Measurements from ENCODE around the gene SLC39A13.

The SLC39A13 gene

DNA sequence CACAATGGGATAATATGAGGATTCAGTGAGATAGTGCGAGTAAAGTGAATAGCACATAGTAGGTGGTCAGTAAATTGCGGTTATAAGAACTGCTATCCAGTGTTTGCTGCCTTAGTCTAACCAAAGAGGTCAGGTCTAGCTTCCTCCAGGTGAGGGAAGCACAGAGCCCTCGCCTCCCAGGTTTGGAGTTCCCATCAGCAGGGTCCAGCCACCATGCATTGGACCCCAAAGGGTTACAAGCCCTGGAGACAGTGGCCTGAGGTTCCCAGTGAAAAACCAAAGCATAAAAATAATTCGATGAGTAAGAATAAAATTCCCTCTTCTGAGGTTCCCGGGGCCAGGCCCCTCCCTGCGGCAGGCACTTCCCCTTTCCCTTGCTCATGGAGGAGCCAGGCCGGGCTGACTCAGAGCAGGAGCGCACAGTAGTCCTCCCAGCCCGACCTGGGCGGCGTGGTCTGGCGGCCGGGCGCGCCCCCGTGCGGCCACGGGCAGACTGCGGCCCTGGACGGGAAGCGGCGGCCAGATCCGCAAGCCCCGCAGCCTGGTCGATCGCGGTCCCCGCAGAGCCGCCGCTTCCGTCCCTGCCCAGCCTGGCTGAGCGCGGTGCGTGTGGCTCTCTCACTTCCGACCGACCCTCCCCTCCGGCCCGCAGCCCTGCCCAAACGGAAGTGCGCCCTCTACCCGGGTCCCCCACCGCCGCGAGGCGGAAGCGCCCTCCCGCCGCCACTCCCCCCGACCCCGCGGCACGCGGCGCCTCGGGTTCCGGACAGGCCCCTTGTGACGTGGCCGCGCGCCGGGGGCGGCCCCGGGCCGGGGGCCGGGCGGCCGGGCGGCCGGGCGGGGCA is at the start of gene SLC39A13:
SLC39A13 (plus strand) TSS at position 845 of the 845 bp plus-strand sequence. CDS start 1,505 bp downstream, outside the sequence.
- peak; percentile 91 for DNase-seq

DNA sequence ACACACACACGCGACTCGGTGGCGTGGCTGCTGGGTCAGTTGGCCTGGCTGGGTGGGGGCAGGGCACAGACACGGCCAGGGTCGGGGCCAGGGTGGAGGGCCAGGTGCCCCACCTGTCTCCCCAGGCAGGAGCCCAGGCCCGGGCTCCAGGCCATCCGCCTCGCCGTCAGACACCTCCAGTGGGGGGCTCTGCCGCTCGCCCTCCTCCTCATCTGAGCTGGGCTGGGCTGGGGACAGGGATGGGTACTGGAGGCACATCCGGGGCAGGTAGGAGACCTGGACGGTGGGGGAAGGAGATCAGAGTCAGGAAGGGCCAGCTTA is 49.7 kb upstream of the SLC39A13 start:
- DNase-seq: no peak

DNA sequence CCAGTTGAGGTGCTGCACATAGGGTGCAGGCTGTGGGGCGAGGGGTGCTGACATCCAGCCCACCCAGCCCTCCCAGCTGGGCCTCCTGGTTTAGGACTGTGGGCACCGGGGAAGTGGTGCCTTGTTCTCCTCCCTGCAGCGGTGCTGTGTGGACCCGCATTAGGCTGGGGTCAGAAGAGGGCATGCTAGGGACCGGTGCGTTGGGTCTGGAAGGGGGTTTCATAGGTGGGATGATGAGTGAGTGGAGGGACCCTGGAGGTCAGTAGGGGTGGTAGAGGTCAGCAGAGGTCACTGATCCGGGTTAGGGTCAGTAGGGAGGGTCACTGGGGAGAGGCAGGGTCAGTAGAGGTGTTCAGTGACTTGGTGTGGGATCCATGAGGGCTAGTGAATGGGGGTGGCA is 49.2 kb upstream of the SLC39A13 start:
- DNase-seq: no peak

DNA sequence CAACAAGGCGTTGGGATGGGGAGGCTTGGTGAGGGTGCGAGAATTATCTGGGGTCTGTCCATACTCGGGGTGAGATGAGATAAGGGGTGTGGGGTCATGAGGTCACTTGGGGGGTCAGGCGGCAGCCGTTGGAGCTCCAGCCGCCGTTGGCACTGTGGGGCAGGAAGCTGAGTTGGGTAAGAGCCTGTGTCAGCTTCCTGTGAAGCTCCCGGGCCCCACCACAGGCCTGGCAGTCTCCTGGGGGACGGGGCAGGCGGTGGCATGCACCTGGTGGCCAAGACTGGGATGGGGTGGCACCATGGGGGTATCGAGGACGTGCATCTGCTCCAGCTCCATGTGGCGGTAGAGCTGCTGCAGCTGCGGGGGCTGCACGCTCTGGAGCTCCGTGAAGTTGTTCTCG is 48.8 kb upstream of the SLC39A13 start:
- no peak for DNase-seq

DNA sequence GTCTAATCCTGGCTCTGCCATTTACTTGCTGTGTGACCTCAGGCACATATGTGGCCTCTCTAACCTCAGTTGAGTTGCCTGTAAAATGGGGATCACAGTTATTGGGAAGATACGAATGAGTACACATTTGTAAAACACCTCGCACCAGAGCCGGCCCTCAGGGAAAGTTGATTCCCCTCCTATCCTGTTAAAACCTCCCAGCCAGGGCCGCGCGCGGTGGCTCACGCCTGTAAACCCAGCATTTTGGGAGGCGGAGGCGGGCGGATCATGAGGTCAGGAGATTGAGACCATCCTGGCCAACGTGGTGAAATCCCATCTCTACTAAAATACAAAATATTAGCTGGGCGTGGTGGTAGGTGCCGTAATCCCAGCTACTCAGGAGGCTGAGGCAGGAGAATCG is 48.0 kb upstream of the SLC39A13 start:
- no peak for DNase-seq

DNA sequence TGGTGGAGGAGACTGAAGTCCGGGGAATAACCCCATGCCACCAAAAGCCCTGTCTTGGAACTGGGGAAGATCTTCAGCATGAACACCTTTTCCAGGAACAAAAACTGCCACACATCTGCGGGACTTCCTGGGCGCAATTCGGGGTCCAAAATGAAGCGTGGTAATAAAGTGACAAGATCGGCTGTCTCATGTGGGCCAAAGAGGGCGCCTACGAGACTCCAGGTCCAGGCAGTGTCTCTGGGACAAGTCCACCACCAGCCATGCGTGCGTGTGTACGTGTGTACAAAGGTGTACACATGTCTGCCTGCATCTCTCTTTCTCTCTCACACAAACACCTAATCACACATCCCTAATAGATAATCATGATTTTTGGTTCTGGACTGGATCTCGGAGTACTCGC is 47.0 kb upstream of the SLC39A13 start:
- DNase-seq: no peak

DNA sequence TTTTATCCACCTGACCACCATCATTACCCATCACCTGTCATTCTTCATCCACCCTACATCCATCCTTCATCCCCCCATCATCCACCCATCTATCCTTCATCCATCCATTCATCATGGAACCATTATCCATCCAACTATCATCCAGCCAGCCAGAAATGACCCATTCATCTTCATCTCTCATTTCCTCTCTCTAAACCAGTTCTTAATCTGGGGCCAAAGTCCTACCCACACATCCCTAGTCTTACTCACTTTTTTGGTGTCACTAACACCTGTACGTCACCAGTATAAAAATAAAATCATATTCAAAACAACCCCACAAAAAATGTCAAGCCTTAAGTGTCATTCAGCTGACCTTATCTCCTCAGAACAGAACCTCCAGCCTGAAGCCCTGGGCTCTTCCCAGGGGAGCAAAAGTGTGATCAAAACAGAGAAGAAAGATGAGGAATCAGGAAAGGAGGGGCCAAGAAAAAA is 42.3 kb upstream of the SLC39A13 start:
- no peak for DNase-seq

DNA sequence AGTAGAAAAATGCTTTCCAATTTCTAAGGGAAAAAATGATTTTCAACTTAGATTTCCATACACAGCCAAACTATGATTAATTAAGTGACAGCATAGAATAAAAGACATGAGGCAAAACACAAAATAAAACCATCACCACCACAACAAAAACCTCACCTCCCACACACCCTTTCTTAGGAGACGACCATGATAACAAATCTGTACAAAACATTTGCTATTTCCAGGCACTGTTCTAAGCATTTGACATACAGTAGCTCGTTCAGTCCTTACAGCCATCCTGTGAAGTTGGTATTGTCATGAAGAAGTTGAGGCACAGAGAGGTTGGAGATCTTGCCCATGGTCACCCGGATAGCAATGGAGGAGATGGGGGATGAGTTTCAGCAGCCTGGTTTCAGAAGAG is 38.7 kb upstream of the SLC39A13 start:
- no peak for DNase-seq

DNA sequence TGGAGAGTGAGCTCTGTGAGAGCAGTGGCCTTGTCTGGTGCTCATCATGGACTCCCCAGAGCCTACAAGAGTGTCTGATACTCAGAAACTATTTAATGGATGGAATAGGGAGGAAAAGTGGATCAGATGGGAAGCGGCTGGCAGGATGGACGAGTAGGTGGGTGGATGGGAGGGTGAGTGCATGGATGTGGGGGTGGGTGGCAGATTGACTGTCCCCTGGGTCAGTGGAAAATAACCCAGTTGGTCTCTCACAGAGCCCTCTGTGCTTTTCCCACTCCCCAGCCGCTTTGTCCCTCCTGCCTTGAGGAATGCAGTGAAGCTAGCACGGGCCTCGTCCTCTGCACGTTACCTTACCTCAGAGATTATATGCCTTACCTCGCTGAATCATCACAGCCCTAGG is 36.0 kb upstream of the SLC39A13 start:
- no peak for DNase-seq

DNA sequence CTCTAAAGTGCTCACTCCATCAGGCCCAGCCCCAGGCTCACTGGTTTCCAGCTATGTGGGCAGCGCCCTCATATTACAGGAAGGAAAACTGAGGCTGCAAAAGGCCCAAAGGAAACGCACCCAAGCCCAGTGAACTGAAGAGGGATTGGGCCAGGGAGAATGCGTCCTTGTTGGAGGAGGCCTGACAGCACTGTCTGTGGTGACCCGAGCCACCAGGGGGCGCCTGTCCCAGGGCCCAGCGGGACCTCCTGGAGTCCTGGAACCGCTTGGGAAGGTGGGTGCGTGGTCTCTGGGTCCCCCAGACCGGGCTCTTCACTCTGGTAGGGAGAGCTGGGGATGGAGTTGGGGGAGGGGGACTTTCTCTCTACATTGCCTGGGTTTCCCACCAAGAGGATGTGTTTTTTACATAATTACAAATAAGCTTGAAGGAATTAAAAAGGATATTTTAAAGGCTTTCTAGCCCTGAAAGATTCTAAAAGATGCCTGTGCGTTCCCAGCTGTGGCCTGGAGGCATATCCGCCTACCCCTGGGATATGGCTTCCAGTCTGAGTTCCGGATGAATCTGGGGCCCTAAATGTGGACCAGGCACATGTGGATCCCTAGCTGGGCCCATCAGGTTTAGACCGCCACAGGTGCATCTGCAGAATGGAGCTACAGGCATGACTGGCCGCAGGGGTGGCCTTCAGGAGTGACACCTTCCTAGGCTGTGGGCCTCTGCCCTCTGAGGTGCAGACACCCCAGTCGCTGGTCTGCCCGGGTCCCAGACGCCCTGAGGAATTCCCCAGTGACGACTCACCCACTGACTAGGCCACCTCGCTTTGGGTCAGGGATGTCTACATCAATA is 34.3 kb upstream of the SLC39A13 start:
- peak; percentile 69 for DNase-seq

DNA sequence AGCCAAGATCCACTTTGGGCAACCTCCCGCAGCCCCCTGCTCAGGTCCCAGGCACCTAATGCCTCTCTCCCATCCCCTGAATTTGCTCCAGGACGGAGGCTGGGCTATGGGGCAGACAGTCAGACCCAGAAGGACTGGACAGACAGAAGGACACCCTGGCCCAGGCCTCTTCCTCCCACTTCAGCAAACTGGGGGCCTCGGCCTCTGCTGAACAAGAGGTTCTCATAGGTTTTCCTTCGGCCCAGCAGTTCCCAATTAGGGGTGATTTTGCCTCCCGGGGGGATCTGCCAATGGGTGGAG is 33.7 kb upstream of the SLC39A13 start:
- no peak for DNase-seq

DNA sequence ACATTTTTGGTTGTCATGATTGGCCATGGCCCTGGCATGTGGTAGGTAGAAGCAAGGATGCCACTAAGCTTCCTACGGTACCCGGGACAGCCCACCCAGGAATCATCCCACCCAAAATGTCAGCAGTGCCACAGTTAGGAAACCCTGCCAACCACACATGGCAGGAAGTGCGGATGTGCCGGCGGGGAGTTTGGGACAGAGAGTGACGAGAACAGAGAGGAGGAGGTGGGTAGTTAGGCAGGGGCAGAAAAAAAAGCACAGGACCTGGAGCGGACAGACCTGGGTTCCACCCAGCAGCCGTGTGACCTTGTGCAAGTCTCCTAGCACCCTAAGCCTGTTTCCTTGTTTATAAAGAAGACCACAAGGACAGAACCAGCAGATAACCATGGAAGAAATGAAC is 33.4 kb upstream of the SLC39A13 start:
- no peak for DNase-seq

DNA sequence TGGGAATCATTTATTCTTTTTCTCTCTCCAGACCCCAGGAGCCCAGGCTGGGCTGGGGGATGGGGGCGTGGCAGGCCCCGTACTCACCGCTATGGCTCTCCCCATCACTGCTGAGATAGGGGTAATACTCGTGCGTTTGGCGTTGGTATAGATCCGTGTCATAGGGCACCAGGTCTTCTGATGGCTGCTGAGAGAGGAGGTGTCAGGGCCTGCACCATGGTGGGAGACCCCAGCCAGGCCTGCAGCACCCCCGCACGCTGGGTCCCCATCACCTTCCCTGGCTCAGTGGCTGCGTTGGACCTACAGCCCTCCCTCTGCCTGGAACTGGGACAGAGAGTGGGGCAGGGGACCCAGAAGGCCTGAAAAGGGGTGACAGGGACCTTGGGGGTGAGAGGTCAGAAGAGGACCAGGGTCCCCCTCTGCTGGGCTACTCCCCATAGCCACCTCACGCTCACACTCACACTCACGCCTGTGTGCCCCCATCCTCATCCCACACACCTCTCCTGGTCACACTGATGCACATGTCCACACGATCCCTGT is 32.8 kb upstream of the SLC39A13 start:
- no peak for DNase-seq

DNA sequence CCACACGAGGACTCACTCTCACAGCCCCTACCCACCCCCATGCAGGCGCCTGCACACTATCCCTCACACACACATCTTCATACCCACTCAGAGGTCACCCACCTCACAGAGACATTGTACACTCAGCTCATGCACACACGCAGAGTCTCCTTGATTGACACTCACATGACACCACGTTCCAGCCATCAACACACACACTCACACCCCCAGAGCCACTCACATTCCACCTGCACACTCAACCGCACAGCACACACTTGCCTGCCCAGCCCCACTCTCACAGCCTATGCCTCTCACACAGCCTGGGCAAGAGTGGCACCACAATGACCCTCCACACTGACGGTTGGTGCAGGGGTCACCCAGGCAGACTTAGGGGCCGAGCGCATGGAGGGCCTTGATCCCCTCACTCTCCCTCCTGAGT is 32.3 kb upstream of the SLC39A13 start:
- no peak for DNase-seq

DNA sequence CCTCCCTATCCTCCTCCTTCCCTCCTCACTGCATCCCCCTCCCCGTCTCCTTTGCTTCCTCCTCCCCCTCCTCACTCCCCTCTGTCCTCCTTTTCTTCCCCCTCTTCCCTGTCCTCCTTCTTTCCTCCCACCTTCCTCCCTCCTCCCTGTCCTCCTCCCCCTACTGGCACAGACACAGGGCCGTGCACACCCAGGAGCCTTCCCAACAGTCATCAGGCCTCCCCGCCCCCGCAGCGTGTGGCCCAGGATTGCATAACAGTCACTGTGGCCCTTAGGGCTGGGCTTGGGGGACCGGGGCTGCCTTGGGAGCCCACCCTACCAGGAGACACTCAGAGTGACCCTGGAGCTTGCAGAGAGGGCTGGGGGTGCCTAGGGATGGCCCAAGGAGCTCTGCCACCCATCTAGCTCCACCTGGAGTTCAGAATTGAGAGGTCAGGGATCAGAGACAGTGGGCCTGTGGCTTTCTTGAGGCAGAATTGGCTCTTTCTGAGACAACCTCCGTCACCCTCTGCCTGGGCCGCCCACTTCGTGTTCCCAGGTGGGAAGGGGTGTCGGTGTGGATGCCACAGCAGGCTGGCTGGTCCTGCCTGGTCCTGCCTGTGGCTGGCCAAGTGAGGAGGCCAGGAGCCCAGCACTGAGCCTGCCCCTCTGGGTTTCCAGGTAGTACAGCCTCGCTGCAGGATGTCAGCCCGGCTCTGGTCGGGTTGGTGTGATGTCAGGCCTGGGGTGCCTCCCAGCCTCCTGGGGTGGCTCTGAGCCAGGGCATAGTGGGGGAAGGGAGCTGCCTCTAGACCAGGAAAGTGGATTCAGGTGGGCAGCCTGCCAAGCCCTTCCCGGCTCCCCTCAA is 31.6 kb upstream of the SLC39A13 start:
- DNase-seq: no peak

DNA sequence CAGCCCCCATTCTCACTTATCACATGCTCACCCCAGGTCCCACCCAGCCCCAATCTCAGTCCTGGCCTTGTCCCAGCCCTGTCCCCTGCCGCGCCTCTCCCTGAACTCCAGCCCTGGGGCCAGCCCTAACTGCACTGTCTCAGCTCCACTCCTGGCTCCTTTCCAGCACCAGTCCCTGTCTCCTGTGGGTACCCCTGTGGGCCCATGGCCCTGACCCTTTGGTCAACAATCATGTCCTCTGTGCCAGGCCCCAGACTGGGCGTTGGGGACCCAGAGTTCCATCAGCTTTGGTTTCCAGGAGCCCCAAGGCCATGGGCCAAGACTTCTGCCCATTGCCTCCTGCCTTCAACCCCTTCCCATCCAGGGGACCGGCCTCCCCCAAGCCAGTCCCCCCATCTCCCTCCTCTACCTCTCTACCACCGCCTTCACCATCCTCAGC is 30.8 kb upstream of the SLC39A13 start:
- no peak for DNase-seq

DNA sequence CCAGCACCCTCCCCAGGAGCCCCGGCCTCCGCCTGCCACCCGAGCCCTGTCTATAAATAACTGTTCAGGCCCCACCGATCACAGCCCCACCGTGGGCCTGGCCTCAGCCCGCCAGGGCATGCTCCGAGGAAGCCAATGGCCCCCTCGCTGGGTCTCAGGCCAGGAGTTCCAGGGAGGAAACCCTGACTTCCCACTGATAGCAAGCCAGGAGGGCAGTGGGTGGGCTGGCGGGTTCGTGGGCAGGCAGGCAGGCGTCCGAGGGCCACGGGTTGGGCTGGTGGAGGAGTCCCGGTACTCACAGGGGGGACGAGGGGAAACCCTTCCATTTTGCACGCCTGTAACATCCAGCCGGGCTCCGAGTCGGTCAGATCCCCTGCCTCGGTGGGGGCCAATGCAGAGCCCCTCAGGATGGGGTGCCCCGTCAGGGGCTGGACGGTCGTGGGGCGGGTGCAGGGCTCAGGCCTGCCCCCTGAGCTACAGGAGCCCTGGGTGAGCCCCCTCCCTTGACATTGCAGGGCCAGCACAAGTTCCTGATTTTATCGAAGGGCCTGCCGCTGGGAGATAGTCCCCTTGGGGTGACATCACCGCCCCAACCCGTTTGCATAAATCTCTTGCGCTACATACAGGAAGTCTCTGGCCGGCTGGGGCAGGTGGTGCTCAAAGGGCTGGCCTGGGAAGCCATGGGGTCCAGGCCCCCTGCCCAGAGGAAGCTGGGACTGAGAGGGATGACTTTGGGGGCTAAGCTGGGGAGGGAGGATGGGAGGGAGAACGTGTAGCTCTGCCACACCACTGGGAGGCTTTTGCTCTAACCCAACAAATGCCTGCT is 30.2 kb upstream of the SLC39A13 start, which contains the start of gene SPI1:
SPI1 (minus strand) TSS at position 538 of the 826 bp plus-strand sequence; CDS start at position 344, 194 bp downstream.
- DNase-seq: no peak

DNA sequence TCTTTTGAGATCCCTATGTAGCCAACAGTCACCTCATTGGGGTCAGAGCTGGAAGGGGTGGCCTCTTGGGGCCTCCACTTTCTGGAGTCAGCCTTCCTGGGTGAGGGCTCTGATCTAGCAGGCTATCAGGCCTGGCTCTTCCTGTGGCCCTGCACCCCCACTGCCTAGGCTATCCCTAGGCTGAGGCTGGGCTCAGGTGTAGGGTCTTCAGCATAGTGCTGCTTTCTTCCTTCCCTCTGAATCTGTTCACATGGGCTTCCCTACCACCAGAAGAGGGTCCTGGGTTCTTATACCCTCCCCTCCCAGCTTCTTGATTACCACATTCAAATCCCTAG is 29.6 kb upstream of the SLC39A13 start:
- no peak for DNase-seq

DNA sequence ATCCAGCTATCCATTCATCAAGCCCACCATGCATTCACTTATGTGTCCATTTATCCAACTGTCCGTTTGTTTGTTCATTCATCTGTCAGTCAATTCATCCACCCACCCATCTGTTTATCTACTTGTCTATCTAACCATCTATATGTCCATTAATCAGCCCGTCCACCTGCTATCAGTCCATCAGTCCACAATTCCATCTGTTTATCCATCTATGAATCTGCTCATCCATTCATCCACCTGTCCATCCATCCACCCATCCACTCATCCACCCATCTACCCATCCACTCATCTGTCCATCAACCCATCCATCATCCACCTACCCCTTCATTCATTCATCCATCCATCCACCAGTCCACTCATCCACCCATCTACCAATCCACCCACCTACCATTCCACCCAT is 29.1 kb upstream of the SLC39A13 start:
- DNase-seq: no peak

DNA sequence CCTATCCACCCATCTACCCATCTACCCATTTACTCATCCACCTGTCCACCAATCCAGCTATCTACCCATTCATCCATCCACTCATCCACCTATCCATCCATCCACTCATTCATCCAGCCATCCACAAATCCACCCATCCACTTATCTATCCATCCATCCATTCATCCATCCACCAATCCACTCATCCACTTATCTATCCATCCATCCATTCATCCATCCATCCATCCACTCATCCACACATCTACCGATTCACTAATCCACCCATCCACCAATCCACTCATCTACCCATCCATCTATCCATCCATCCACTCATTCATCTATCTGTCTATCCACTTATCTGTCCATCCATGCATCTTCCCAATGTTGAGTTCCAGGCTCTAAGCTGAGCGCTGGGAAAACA is 28.3 kb upstream of the SLC39A13 start:
- no peak for DNase-seq

DNA sequence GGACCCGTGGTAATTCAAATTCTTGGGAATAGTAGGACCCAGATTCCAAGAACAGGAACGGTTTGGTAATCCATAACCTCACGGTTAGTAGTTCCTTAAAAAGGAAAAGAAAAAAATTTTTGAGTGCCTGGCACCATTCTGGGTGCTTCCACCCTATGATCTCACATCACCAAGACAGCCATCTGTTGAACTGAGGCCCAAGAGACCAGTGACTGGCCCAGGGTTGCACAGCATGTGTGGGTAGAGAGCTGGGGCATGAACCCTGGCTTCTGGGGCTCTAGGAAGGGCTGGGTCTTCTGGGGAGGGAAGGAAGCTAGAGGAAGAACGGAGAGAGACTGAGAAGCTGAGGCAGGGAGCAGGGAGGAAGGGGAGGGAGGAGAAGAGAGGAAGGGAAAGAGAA is 25.3 kb upstream of the SLC39A13 start:
- no peak for DNase-seq

DNA sequence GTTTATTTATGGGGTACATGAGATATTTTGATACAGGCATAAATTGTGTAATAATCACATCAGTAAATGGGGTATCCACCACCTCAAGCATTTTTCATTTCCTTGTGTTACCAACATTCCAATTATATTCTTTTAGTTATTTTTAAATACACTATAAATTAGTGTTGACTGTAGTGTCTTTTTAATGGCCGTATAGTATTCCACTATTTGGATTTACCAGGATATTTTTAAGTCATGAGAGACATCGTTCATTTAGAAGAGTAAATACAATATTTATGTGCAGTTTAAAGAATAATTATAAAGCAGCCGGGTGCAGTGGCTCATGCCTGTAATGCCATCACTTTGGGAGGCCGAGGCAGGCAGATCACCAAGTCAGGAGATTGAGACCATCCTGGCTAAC is 23.9 kb upstream of the SLC39A13 start:
- no peak for DNase-seq

Data from NCI-H1105 (cell line).